IMR-90 (cell line): ENCODE data around the gene IMMT. TPM values are rescaled to one million over a fixed set of nuclear protein-coding genes. Genes with fewer than 3 reads are reported as not detected.

Experiments used
- ATAC-seq: fragments of 200-7000 bp; cut with Tn5 transposase; 2 replicates; pipeline ENCODE4 v1.9.1; 2020; ENCODE audit warnings: low read depth, mild to moderate bottlenecking, moderate library complexity
- BruUV-seq: library from RNA; stranded (reverse); fragments of 400-500 nt; replicated peaks from 2 replicates; lab custom pipeline; 2021; lab: Mats Ljungman, UMichigan
- CTCF ChIA-PET: fragments of 300-600 bp; formaldehyde crosslinking; extraction: SDS; loops from one replicate; lab custom pipeline; 2021; ENCODE audit warnings: antibody characterized with exemption; lab: Yijun Ruan, JAX
- POLR2A ChIA-PET: fragments of 300-600 bp; sonication (Branson Sonifier 250); formaldehyde crosslinking; loops from one replicate; lab custom pipeline; 2022; ENCODE audit warnings: antibody characterized with exemption; ENCODE audit not compliant: unreplicated experiment; lab: Charles Lee
- DNase-seq: peaks from one replicate; pipeline ENCODE4 v3.0.0; 2013
- H2AFZ ChIP-seq: replicated peaks from 2 replicates; pipeline ENCODE3; 2013; ENCODE audit warnings: low read length, mild to moderate bottlenecking; ENCODE audit not compliant: poor library complexity
- H2AK5ac ChIP-seq: 2 replicates; pipeline ENCODE4 v1.6.1; 2013; ENCODE audit warnings: low read depth, low read length, inconsistent platforms
- H2AK9ac ChIP-seq: replicated peaks from 2 replicates; pipeline ENCODE3; 2013; ENCODE audit warnings: mild to moderate bottlenecking, low read depth, low read length, moderate library complexity; ENCODE audit not compliant: poor library complexity
- H2BK120ac ChIP-seq: 2 replicates; pipeline ENCODE4 v1.6.1; 2013; ENCODE audit warnings: low read depth, low read length, inconsistent platforms
- H2BK15ac ChIP-seq: 3 replicates; pipeline ENCODE4 v1.6.1; 2013; ENCODE audit warnings: low read depth, low read length, inconsistent platforms
- H2BK20ac ChIP-seq: 2 replicates; pipeline ENCODE4 v1.6.1; 2013; ENCODE audit warnings: low read depth, mild to moderate bottlenecking, inconsistent platforms, low read length, moderate library complexity
- H2BK5ac ChIP-seq: 2 replicates; pipeline ENCODE4 v1.6.1; 2013; ENCODE audit warnings: mild to moderate bottlenecking, low read depth, low read length, inconsistent platforms; ENCODE audit not compliant: poor library complexity, severe bottlenecking
- H3K14ac ChIP-seq: replicated peaks from 2 replicates; pipeline ENCODE4 v1.6.1; 2013; ENCODE audit warnings: low read depth, low read length, inconsistent platforms
- H3K18ac ChIP-seq: 2 replicates; pipeline ENCODE4 v1.6.1; 2013; ENCODE audit warnings: low read depth, low read length, control low read depth
- H3K23ac ChIP-seq: 2 replicates; pipeline ENCODE4 v1.6.1; 2013; ENCODE audit warnings: low read depth, low read length, inconsistent platforms
- H3K27ac ChIP-seq: 2 replicates; pipeline ENCODE4 v1.5.1; 2013; ENCODE audit warnings: mild to moderate bottlenecking, control low read depth, low read length; ENCODE audit not compliant: insufficient read depth
- H3K27me3 ChIP-seq: 2 replicates; pipeline ENCODE4 v1.6.1; 2013; ENCODE audit warnings: low read length; ENCODE audit not compliant: control insufficient read depth, insufficient read depth
- H3K36me3 ChIP-seq: 2 replicates; pipeline ENCODE4 v1.6.1; 2013; ENCODE audit warnings: low read length, mixed read lengths; ENCODE audit not compliant: control insufficient read depth, insufficient read depth
- H3K4ac ChIP-seq: 2 replicates; pipeline ENCODE4 v1.6.1; 2013; ENCODE audit warnings: low read depth, low read length, inconsistent platforms
- H3K4me1 ChIP-seq: 2 replicates; pipeline ENCODE4 v1.6.1; 2013; ENCODE audit warnings: low read length, mixed read lengths; ENCODE audit not compliant: control insufficient read depth, insufficient read depth
- H3K4me2 ChIP-seq: 2 replicates; pipeline ENCODE4 v1.6.1; 2013; ENCODE audit warnings: low read depth, mild to moderate bottlenecking, control low read depth, low read length, moderate library complexity
- H3K4me3 ChIP-seq: 2 replicates; pipeline ENCODE4 v1.5.1; 2013; ENCODE audit warnings: low read depth, mild to moderate bottlenecking, control low read depth, low read length, moderate library complexity; ENCODE audit not compliant: insufficient read depth
- H3K56ac ChIP-seq: 2 replicates; pipeline ENCODE4 v1.6.1; 2013; ENCODE audit warnings: low read length, inconsistent platforms; ENCODE audit not compliant: insufficient read depth; ENCODE audit errors: extremely low read depth
- H3K79me1 ChIP-seq, 2 experiments: 2 replicates each; pipeline ENCODE4 v1.6.1; 2013; ENCODE audit warnings: low read length in 2 of 2, inconsistent platforms in 1 of 2, low read depth in 1 of 2
- H3K9ac ChIP-seq: 2 replicates; pipeline ENCODE4 v1.6.1; 2013; ENCODE audit warnings: low read depth, low read length, control low read depth
- H3K9me1 ChIP-seq: 2 replicates; pipeline ENCODE4 v1.6.1; 2013; ENCODE audit warnings: low read length, inconsistent platforms; ENCODE audit not compliant: insufficient read depth
- H3K9me3 ChIP-seq: 2 replicates; pipeline ENCODE4 v1.6.1; 2013; ENCODE audit warnings: low read length; ENCODE audit not compliant: control insufficient read depth, insufficient read depth
- H4K20me1 ChIP-seq: 2 replicates; pipeline ENCODE4 v1.6.1; 2013; ENCODE audit warnings: low read length, inconsistent platforms; ENCODE audit not compliant: insufficient read depth
- H4K5ac ChIP-seq: 2 replicates; pipeline ENCODE4 v1.6.1; 2013; ENCODE audit warnings: mild to moderate bottlenecking, low read depth, low read length, control low read depth
- H4K8ac ChIP-seq, 2 experiments: 2 replicates each; pipeline ENCODE4 v1.6.1; 2013; ENCODE audit warnings: low read depth in 2 of 2, low read length in 2 of 2, control low read depth in 1 of 2, inconsistent platforms in 1 of 2
- H4K91ac ChIP-seq: 2 replicates; pipeline ENCODE4 v1.6.1; 2013; ENCODE audit warnings: low read depth, low read length, inconsistent platforms; ENCODE audit not compliant: insufficient read depth
- CEBPB ChIP-seq: IDR thresholded peaks from 2 replicates; pipeline ENCODE4 v1.6.1; 2012; ENCODE audit warnings: low read depth, low read length, improper control_type of control experiment
- CHD1 ChIP-seq: IDR thresholded peaks from 2 replicates; pipeline ENCODE4 v1.6.1; 2012; ENCODE audit warnings: low read depth, low read length, improper control_type of control experiment
- FOS ChIP-seq: fragments of 150-350 bp; IDR thresholded peaks from 2 replicates; pipeline ENCODE4 v1.6.1; 2016; ENCODE audit warnings: low read depth, low read length
- MAFK ChIP-seq: IDR thresholded peaks from 2 replicates; pipeline ENCODE4 v1.6.1; 2012; ENCODE audit warnings: low read depth, low read length, improper control_type of control experiment
- MAZ ChIP-seq: IDR thresholded peaks from 2 replicates; pipeline ENCODE4 v1.6.1; 2012; ENCODE audit warnings: low read depth, mild to moderate bottlenecking, low read length, improper control_type of control experiment, moderate library complexity, borderline replicate concordance
- NFE2L2 ChIP-seq: fragments of 150-350 bp; IDR thresholded peaks from 2 replicates; pipeline ENCODE4 v1.6.1; 2016; ENCODE audit warnings: low read depth, mild to moderate bottlenecking, low read length
- POLR2A ChIP-seq: IDR thresholded peaks from 2 replicates; pipeline ENCODE4 v1.6.1; 2012; ENCODE audit warnings: mild to moderate bottlenecking, low read depth, low read length
- RAD21 ChIP-seq: IDR thresholded peaks from 2 replicates; pipeline ENCODE4 v1.6.1; 2012; ENCODE audit warnings: low read length, improper control_type of control experiment
- RCOR1 ChIP-seq: IDR thresholded peaks from 2 replicates; pipeline ENCODE4 v1.6.1; 2012; ENCODE audit warnings: mild to moderate bottlenecking, low read length, improper control_type of control experiment; ENCODE audit not compliant: insufficient replicate concordance
- RFX5 ChIP-seq: IDR thresholded peaks from 2 replicates; pipeline ENCODE4 v1.8.0; 2012; ENCODE audit warnings: low read depth, mild to moderate bottlenecking, low read length, moderate library complexity
- SMC3 ChIP-seq: fragments of 150-350 bp; IDR thresholded peaks from 2 replicates; pipeline ENCODE4 v1.6.1; 2016; ENCODE audit warnings: low read depth, mild to moderate bottlenecking, antibody characterized with exemption, low read length, moderate library complexity
- WGBS, 2 experiments: methylation state at CpG; one replicate each; pipeline versions ENCODE4 v1.1.5 to v1.1.7; 2013; ENCODE audit warnings: missing lambda C conversion rate in 2 of 2; ENCODE audit not compliant: insufficient read length in 1 of 2; ENCODE audit errors: extremely low coverage in 2 of 2; 5-methylcytosine and 5-hydroxymethylcytosine counted together
- dilution Hi-C: fragments of 300-500 bp; cut with HindIII; formaldehyde crosslinking; loops from one replicate; pipeline ENCODE4 v1.14.3; 2018; ENCODE audit warnings: low sequenced_read_pairs; ENCODE audit not compliant: unreplicated experiment
- in situ Hi-C: fragments of 300-500 bp; cut with MboI; formaldehyde crosslinking; loops from 3 replicates; pipeline ENCODE4 v1.14.3; 2019; ENCODE audit warnings: low sequenced_read_pairs, inconsistent platforms, mixed read lengths
- intact Hi-C: fragments of 100-400 bp; cut with micrococcal nuclease; formaldehyde crosslinking; loops from 2 replicates; pipeline ENCODE4 v1.10.0; 2022
- polyA plus RNA-seq, 3 experiments: library from polyadenylated mRNA; depleted of rRNA; stranded (reverse); fragments of >200 nt; gene quantifications; 2 replicates each; pipeline ENCODE4 v1.2.3, GENCODE V29; 2012; ENCODE audit warnings: low replicate concordance in 1 of 3
- total RNA-seq: library from RNA; depleted of rRNA; stranded (reverse); fragments of >200 nt; gene quantifications from 2 replicates; pipeline ENCODE4 v1.2.3, GENCODE V29; 2012
- TF ChIP-seq, protein P1 (sequence below): fragments of 150-350 bp; IDR thresholded peaks from 2 replicates; pipeline ENCODE4 v1.6.1; 2016; ENCODE audit warnings: low read depth, mild to moderate bottlenecking, low read length, moderate library complexity, borderline replicate concordance
- TF ChIP-seq, protein P2 (sequence below): conservative IDR thresholded peaks from 2 replicates; pipeline ENCODE4 v1.5.1; 2012; ENCODE audit warnings: mild to moderate bottlenecking, low read depth, low read length, improper control_type of control experiment
- TF ChIP-seq, protein P3 (sequence below): fragments of 150-350 bp; IDR thresholded peaks from 2 replicates; pipeline ENCODE4 v1.6.1; 2017; ENCODE audit warnings: mild to moderate bottlenecking, antibody characterized with exemption, low read length, low read depth

IMMT gene
- total and polyA plus RNA-seq, 2 of the 4 experiments (the other 2 are of a cell fraction), result 50.5 to 87.3 TPM

DNA sequence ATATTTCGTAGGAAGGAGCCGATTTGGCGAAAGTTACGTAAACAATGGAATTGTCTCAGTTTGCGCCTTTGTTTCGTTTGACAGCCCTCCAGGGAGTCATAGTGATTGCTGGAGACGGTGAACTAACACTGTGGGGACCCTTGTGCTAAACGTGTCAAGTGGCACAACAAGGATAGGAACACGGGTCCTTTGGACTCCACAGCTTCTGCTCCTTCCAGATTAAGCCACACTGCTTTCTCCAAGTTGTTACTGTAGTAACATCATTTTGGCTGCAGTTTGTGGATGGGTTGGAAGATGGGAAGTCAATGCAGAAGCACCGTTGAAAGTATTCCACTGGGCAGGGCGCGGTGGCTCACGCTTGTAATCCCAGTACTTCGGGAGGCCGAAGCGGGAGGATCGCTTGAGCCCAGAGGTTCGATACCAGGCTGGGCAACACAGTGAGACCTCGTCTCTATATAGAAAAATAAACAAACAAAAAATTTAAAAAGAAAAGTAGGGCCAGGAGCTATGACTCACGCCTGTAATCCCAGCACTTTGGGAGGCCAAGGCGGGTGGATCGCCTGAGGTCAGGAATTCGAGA, 636 bp upstream of the IMMT start:
- DNase-seq, result no peak
- BruUV-seq, result no TSS peak
- CTCF ChIA-PET, result no interaction called here

More for the DNA sequence above, 636 bp upstream of the IMMT start:
- Histone ChIP-seq H4K8ac (peak overlapping the region; percentile 99), H3K18ac (peak overlapping the region; percentile 33; the same call in 1 of the 2 replicates), H2AFZ (peak overlapping the region; percentile 99), H2AK9ac (peak overlapping the region; percentile 100), H4K20me1 (peaks cover 28% of the 10 kb centered on the region), H3K4me1 (peaks cover 6% of the 10 kb centered on the region), H3K4me2 (peak overlapping the region; percentile 94), H3K9ac (peak overlapping the region; percentile 87), H4K5ac (peak overlapping the region; percentile 96), H3K4me3 (peak overlapping the region; percentile 84), H2BK5ac (peak overlapping the region; percentile 79), H3K23ac (peak overlapping the region; percentile 97), H2AK5ac (peak overlapping the region; percentile 90), H4K91ac (peak overlapping the region; percentile 94), H3K36me3 (no peaks in the 10 kb centered on the region), H3K27me3 (no peaks in the 10 kb centered on the region), H3K9me1 (peaks cover 5% of the 10 kb centered on the region; the same call in 1 of the 2 replicates), H3K27ac (peak overlapping the region; percentile 81), H2BK120ac (peak overlapping the region; percentile 31; the same call in 1 of the 2 replicates), H2BK15ac (peak overlapping the region; percentile 40; the same call in 1 of the 3 replicates), H2BK20ac (no peak overlapping the region), H3K79me1 (peaks cover 19 to 48% of the 10 kb centered on the region in 2 experiments), H3K9me3 (no peaks in the 10 kb centered on the region), H3K14ac (peak overlapping the region; percentile 98), H3K56ac (peak overlapping the region; percentile 74), H3K4ac (peak overlapping the region; percentile 94)
- TF ChIP-seq, protein P1, sequence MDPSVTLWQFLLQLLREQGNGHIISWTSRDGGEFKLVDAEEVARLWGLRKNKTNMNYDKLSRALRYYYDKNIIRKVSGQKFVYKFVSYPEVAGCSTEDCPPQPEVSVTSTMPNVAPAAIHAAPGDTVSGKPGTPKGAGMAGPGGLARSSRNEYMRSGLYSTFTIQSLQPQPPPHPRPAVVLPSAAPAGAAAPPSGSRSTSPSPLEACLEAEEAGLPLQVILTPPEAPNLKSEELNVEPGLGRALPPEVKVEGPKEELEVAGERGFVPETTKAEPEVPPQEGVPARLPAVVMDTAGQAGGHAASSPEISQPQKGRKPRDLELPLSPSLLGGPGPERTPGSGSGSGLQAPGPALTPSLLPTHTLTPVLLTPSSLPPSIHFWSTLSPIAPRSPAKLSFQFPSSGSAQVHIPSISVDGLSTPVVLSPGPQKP, result no peak
- no peak for TF ChIP-seq RAD21
- no peak for TF ChIP-seq CHD1
- TF ChIP-seq, protein P2, sequence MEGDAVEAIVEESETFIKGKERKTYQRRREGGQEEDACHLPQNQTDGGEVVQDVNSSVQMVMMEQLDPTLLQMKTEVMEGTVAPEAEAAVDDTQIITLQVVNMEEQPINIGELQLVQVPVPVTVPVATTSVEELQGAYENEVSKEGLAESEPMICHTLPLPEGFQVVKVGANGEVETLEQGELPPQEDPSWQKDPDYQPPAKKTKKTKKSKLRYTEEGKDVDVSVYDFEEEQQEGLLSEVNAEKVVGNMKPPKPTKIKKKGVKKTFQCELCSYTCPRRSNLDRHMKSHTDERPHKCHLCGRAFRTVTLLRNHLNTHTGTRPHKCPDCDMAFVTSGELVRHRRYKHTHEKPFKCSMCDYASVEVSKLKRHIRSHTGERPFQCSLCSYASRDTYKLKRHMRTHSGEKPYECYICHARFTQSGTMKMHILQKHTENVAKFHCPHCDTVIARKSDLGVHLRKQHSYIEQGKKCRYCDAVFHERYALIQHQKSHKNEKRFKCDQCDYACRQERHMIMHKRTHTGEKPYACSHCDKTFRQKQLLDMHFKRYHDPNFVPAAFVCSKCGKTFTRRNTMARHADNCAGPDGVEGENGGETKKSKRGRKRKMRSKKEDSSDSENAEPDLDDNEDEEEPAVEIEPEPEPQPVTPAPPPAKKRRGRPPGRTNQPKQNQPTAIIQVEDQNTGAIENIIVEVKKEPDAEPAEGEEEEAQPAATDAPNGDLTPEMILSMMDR, result no peak
- no peak for TF ChIP-seq SMC3
- no peak for TF ChIP-seq POLR2A
- TF ChIP-seq NFE2L2, result no peak
- TF ChIP-seq, protein P3, sequence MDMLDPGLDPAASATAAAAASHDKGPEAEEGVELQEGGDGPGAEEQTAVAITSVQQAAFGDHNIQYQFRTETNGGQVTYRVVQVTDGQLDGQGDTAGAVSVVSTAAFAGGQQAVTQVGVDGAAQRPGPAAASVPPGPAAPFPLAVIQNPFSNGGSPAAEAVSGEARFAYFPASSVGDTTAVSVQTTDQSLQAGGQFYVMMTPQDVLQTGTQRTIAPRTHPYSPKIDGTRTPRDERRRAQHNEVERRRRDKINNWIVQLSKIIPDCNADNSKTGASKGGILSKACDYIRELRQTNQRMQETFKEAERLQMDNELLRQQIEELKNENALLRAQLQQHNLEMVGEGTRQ, result no peak
- no peak for TF ChIP-seq MAZ
- no peak for TF ChIP-seq RFX5
- no peak for TF ChIP-seq FOS
- TF ChIP-seq CEBPB, result no peak
- no peak for TF ChIP-seq RCOR1
- TF ChIP-seq MAFK, result no peak
- dilution Hi-C loops, result no loop called here
- ATAC-seq, result no peak
- intact Hi-C loops, result loop anchor here (1.0 kb wide), 1 partner anchor 244 kb away; no protein-coding TSS in a partner anchor
- WGBS, 2 experiments, result 33% methylated on average over 6 of the region's 23 CpGs; no CpG with 5 or more reads in 1 of the 2 experiments
- in situ Hi-C loops, result no loop called here
- POLR2A ChIA-PET, result interaction anchor here (0.6 kb wide), 1 partner anchor 12 kb away, joined by 5 read pairs; no protein-coding TSS in a partner anchor
